Activated T-cell treated with anti-CD3 and anti-CD28 coated beads for 48 hours (primary cell): ENCODE results near the gene TDRD1.

ENCODE experiments used
- DNase-seq: peaks from one replicate; pipeline ENCODE4 v3.0.0-alpha.2; 2020; ENCODE audit warnings: low read depth

TDRD1 gene

GRCh38 chr10:114234132-114234531 lies 55.0 kb downstream of the TDRD1 start:
- DNase-seq: no peak

DNA sequence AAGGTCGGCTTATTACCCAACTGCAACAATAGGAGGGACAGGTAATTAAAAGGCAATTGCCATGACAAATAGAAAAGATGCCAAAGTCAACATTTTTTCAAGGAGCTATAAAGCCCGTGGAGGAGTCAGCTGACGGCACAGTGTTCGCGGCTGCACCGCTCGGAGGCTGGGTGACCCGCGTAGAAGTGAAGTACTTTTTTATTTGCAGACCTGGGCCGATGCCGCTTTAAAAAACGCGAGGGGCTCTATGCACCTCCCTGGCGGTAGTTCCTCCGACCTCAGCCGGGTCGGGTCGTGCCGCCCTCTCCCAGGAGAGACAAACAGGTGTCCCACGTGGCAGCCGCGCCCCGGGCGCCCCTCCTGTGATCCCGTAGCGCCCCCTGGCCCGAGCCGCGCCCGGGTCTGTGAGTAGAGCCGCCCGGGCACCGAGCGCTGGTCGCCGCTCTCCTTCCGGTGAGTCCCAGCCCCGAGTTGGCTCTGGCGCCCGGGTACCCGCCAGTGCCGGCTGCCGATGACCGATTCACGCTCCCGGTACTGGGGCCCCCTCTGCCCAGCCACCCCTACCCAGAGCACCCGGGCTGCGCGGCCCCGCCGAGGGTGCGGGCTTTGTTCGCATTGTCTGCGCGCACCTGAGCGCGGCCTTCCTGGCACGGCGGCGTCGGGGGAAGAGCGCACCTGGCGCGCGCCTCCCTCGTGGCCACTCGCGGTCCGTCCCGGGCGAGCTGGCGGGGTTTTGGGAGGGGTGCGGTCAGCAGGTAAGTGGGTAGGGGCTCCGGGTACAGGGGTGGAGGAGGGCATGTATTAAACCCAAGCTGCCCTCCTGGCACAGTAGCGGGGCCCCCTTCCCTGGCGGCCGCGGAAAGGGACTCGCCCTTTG lies 60.2 kb downstream of the TDRD1 start, which contains the start of gene VWA2:
VWA2 (plus strand) TSS at position 138 of the 877 bp plus-strand sequence. CDS start 9,460 bp downstream, outside the sequence.
- DNase-seq: peak; percentile 35

GRCh38 chr10:114239994-114240345 lies 60.8 kb downstream of the TDRD1 start:
- no peak for DNase-seq

DNA sequence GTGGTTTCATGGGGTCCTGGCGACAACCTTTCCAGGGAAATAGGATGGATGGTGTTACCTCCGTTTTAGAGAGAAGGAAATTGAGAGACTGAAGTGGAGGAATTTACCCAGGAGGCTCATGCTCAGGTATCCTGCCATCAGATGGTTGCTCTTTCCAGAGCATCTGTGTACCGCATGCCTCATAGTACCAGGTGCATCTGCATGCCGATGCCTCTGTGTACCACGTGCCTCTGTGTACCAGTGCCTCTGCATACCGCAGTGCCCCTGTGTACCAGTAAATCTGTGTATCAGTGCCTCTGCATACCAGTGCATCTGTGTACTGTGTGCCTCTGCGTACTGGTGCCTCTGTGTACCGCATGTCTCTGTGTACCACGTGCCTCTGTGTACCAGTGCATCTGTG lies 63.1 kb downstream of the TDRD1 start:
- no peak for DNase-seq

DNA sequence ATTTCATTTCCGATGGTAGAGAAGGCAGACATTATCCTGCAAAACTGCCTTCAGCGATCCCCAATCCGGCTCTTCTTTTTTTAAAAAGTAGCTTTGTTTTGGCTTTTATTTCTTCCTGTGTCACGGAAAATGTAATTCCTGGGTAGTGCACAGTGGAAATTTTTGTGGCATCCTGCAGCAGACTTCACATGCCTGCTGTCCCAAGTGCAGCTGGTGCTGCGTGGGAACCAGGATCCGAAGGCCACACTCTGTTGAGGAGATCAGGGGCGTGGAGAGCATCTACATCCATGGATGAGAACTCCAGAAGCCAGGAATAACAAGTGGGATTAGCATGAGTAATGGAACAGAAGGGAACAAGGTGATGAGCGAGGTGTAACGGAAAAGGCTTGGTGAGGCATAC lies 64.5 kb downstream of the TDRD1 start:
- DNase-seq: no peak

- DNase-seq: no peak
Measured at GRCh38 chr10:114244126-114244525, 65.0 kb downstream of the TDRD1 start.

DNA sequence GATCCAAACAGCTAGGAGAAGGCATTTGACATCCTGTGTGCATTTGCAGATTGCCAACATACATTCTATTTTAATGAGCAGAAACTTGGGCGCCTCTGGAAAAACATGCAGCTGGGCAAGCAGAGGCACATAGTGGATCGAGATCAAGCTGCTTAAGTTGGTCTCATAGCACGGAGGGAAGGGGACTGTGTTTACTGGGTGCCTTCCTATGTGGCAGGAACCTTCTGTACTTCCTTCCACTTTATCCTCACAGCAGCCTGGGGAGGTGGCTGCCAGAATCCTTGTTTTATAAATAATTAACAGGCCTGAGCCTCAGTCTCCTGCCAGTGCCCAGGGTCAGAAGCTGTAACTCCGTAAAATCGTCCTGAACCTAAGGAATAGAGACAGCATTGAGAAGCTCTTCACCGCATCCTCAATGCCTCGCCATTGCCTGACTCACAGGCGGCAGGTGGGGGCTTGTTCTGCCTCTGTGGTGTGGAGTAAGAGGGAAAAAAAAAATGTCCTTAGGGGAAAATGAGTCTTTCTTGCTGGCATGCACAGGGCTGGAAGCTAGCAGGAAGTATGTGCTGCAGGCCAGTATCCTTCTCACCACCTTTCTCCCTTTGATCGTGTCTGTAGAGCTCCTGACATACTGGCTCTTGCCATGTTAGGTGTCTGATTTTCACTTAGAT lies 66.1 kb downstream of the TDRD1 start:
- DNase-seq: no peak

GRCh38 chr10:114246679-114247305 lies 67.6 kb downstream of the TDRD1 start:
- DNase-seq: no peak

GRCh38 chr10:114250236-114250635 lies 71.1 kb downstream of the TDRD1 start:
- DNase-seq: no peak

- DNase-seq: no peak
Measured at GRCh38 chr10:114250716-114251115, 71.6 kb downstream of the TDRD1 start.

DNA sequence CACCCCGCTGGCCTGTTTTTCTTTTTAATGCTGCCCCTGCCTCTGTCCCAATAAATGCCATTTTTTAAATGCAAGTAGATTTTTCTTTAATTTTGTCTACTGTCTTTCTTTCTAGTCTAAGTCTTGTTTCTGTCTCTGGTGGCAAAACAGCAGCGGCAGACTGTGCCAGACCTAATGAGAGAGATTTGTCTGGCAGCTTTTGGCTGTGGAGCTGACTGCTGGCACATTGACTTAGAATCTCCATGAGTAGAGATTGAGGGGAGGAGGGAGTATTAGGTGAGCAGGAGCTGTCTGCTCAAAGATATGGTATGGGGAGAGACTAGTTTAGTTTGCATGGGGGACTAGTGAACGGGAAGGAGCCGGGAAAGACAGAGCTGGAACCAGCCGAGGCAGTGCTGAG lies 72.9 kb downstream of the TDRD1 start:
- no peak for DNase-seq

DNA sequence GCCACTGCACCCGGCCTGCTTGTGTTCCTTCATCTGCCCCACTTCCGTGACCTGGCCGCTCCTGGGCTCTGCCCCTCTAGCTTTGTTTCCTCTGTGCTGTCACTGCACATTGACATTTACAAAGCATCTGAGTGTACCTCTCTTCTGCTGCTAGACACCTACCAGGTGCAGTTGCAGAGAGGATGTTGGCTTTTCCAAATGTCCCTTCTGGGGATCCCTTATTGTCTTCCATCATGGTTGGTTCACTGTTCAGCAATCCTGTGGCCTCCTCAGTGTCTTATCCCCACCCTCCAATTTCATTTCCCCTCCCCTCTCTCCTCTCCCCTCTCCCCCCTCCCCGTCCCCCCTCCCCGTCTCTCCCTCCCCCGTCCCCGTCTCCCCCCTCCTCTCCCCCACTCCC lies 73.7 kb downstream of the TDRD1 start:
- no peak for DNase-seq

DNA sequence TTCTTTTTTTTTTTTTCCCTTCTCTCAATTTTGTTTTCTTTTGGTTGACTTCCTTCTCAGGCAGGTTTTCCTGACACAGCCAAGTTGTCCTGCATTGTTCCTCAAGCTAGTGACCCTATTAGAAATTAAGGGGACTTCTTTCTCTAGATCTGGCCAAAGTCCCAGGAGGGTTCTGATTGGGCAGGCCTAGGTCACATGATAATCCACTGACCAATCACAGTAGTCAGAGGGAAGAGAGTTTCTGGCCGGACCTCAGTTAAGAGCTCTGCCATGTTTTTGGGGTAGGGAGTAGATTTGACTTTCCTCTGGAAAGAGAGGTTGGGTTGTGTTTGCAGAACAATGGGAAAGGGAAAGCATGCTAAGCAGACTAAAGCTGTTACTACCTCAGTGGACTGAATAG lies 76.1 kb downstream of the TDRD1 start:
- no peak for DNase-seq

GRCh38 chr10:114256008-114256765 lies 77.0 kb downstream of the TDRD1 start:
- DNase-seq: no peak

GRCh38 chr10:114256822-114257221 lies 77.7 kb downstream of the TDRD1 start:
- DNase-seq: no peak

GRCh38 chr10:114257498-114257897 lies 78.3 kb downstream of the TDRD1 start:
- DNase-seq: no peak

DNA sequence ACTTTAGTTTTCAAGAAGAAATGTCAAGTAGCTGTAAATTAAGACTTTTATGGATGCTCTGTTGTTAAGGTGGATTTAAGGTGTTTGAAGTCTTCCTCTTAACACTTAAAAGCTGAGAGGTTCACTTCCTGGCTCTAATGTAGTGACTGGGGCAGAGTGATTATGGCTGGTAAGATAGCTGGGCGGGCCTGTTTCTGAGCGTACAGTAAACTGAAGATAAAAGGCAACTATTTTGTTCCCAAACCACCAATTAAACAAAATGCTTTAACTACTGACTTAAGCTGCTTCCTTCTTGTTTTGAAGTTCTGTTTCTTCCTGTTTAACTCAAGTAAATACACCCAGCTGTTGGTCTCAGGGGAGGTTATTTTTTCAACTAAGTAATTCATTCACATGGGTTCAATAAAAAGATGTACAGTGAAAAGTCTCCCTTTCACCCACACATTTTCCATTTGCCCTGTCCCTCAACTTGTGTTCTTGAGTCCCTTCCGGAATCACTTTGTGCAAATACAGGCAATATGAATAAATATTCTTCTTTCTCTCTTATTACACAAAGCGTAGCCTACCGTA lies 79.2 kb downstream of the TDRD1 start:
- DNase-seq: no peak

- no peak for DNase-seq
Measured at GRCh38 chr10:114259824-114260223, 80.7 kb downstream of the TDRD1 start.

DNA sequence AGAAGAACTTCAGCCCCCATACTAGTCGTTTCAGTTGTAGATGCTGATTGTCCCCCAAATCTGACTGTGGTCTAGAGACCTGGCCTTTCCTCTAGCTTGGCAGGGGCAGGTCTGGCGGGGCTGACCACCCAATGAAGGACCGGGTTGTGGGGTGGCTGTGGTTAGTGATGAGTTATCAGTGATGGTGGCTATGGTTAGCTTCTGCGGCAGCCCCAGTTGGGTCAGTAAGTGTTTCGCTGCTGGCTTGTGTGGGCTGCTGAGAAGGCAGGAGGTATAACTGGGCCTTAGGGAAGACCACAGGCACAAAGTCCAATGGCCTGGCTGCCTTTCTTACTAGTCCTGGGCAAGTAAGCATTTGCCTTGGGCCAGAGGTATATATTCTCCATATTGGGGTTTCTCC lies 81.2 kb downstream of the TDRD1 start:
- no peak for DNase-seq

- DNase-seq: no peak
Measured at GRCh38 chr10:114261076-114261475, 81.9 kb downstream of the TDRD1 start.

DNA sequence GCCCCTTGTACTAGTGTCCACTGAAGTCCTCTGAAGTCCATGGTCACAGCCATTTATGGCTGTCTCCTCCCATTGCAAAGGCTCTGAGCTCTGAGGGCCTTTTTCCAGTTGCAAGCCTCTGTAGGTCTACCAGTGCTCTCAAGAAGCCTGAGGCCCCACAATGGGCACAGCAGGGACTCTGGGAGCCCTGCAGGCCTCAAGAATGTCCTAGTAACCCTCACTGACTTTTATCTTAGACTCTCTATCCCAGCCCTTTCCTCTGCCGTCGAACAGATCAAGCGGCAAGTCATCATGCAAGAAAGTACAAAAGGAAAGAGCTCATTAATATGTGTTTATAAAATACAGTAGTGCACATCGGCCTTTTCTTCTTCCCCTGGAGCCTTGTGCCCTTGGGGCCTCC lies 83.3 kb downstream of the TDRD1 start:
- DNase-seq: no peak
